Small intestine (tissue), 7 donors: ENCODE data around the gene INPP4B. TPM values are rescaled to one million over a fixed set of nuclear protein-coding genes. Genes with fewer than 3 reads are reported as not detected.
"Not testable (repeated sequence)": the region's sequence is repeated elsewhere in the genome, so short reads cannot be mapped to it uniquely, and the experiment has no call there.

ENCODE experiments used
- DNase-seq, 2 donors: peaks; one replicate each; pipeline versions ENCODE4 v3.0.0 to v3.0.0-alpha.2; 2013
- FAIRE-seq: peaks from 2 replicates; lab custom pipeline; 2012; peaks lifted over from hg19 to GRCh38; lab: Jason Lieb, UNC
- H3K27ac ChIP-seq, 3 donors: one replicate each; pipeline ENCODE4 v1.5.1; 2013; ENCODE audit warnings: low read length in 2 of 3, mild to moderate bottlenecking in 2 of 3, control low read depth in 1 of 3, inconsistent platforms in 1 of 3, low read depth in 1 of 3, moderate library complexity in 1 of 3
- H3K27me3 ChIP-seq, 3 donors: one replicate each; pipeline ENCODE4 v1.6.1; 2013; ENCODE audit warnings: low read length in 3 of 3, inconsistent platforms in 1 of 3; ENCODE audit not compliant: control insufficient read depth in 3 of 3, insufficient read depth in 3 of 3
- H3K36me3 ChIP-seq, 3 donors: one replicate each; pipeline ENCODE4 v1.6.1; 2013; ENCODE audit warnings: low read length in 3 of 3, inconsistent platforms in 1 of 3, low read depth in 1 of 3, mild to moderate bottlenecking in 1 of 3, moderate library complexity in 1 of 3; ENCODE audit not compliant: control insufficient read depth in 3 of 3, insufficient read depth in 2 of 3
- H3K4me1 ChIP-seq, 3 donors: one replicate each; pipeline ENCODE4 v1.6.1; 2013; ENCODE audit warnings: low read length in 2 of 3, inconsistent platforms in 1 of 3, low read depth in 1 of 3, mild to moderate bottlenecking in 1 of 3, moderate library complexity in 1 of 3; ENCODE audit not compliant: control insufficient read depth in 3 of 3, insufficient read depth in 2 of 3
- H3K4me3 ChIP-seq, 3 donors: one replicate each; pipeline ENCODE4 v1.5.1; 2013; ENCODE audit warnings: low read length in 3 of 3, control low read depth in 1 of 3, inconsistent platforms in 1 of 3, low read depth in 1 of 3, mild to moderate bottlenecking in 1 of 3, moderate library complexity in 1 of 3
- H3K9me3 ChIP-seq, 2 donors: one replicate each; pipeline ENCODE4 v1.6.1; 2013; ENCODE audit warnings: low read depth in 1 of 2, low read length in 1 of 2; ENCODE audit not compliant: control insufficient read depth in 2 of 2, insufficient read depth in 1 of 2
- WGBS, 3 donors: extraction: QIAGEN DNeasy Blood & Tissue Kit; methylation state at CpG; one replicate each; pipeline ENCODE4 v1.1.7; 2013; 5-methylcytosine and 5-hydroxymethylcytosine counted together
- polyA plus RNA-seq, 4 donors: library from polyadenylated mRNA; stranded (reverse) in 3 of 4; unstranded in 1 of 4; fragments of 200-250 nt in 3 of 4; fragments of 120-200 nt in 1 of 4; gene quantifications; one replicate each; pipeline versions ENCODE4 v1.2.1 to v1.2.3, GENCODE V29; 2013
- donor health status: healthy with polysubstance abuse.
- donor health status: control.
- donor health status: control.
- donor health status: Bipolar disorder and iron deficiency.
- donor health status: healthy.

Gene INPP4B
- polyA plus RNA-seq, 4 donors = 2.7 to 6.6 (median 4.2) TPM

- no peak overlapping the region for H3K4me3 ChIP-seq
- FAIRE-seq (no peak), DNase-seq (no peak)
- no peaks in the 10 kb centered on the region for H3K9me3 ChIP-seq
- no peaks in the 10 kb centered on the region for H3K4me1 ChIP-seq
- H3K27ac ChIP-seq = no peak overlapping the region
- 67 to 96% (median 86%) methylated on average over 4 of the region's 4 CpGs for WGBS, 3 donors
- no peaks in the 10 kb centered on the region for H3K36me3 ChIP-seq
- no peaks in the 10 kb centered on the region for H3K27me3 ChIP-seq
Observed at GRCh38 chr4:142088906-142089305, 757.2 kb downstream of the INPP4B start.

DNA sequence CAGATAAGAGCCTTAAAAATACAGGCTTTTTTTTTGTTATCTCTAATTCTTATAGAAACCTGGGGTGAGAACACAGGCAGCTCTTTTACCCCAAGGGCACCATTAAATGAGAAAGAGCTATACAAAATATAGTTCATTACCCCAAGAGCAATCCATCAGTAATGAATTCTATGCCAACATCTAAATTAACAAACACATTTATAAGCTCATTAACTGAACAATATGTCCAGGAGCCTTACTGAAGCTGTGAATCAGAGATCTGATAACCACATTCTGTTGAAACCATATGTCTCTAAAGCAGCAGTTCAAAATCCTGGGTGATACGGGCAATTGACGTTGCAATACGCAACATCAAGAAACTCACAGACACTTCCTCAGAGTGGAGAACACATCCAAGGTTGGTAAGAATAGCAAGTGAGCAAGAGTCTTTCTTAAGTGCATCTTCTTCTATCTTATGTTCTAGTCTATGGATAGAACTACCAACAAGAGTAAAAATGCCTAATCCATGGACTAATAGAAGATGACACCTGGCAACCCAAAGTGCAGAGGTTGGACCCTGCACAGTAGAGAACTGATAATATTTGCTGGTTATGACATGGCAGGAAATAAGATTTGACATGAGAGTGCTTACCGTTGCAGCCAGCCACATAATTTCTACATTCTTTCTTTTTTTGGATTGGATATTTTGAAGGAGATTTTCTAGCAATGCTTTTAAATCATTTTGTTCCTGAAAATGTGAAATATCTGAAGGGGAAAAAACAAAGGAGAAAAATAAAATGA is 760.4 kb downstream of the INPP4B start:
- no peak for DNase-seq
- no peak overlapping the region for H3K4me3 ChIP-seq
- H3K9me3 ChIP-seq = no peaks in the 10 kb centered on the region
- FAIRE-seq = no peak
- no peaks in the 10 kb centered on the region for H3K27me3 ChIP-seq
- H3K27ac ChIP-seq = no peak overlapping the region
- WGBS, 3 donors = 81 to 95% (median 90%) methylated on average over 4 of the region's 4 CpGs
- H3K4me1 ChIP-seq = no peaks in the 10 kb centered on the region
- peaks cover 0 to 2% (median 2%) of the 10 kb centered on the region in 3 donors for H3K36me3 ChIP-seq

DNA sequence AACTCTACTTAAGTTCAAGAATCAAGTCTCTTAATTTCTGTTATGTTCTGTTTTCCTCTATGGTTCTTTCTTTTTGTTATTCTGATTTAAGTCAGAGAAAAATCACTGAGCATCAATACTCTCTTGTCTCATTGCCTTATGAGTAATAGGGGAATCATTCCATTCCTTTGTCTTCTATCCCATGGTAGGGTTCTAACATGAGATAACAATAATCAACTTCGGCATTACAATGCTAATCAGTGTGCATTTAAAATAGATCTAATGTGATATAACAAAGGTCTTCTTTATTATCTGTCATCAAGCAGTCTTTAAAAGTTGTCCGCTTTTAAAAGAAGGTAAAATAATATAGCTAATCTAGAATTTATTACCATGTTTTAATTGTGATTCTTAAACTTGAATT is 762.8 kb downstream of the INPP4B start:
- Histone ChIP-seq H3K4me1 (no peaks in the 10 kb centered on the region), H3K4me3 (no peak overlapping the region), H3K27ac (no peak overlapping the region), H3K9me3 (no peaks in the 10 kb centered on the region), H3K27me3 (no peaks in the 10 kb centered on the region), H3K36me3 (peaks cover 0 to 2% (median 2%) of the 10 kb centered on the region in 3 donors)
- WGBS, 3 donors = 83 to 92% (median 85%) methylated on average over 2 of the region's 2 CpGs
- peak; percentile 88 for FAIRE-seq
- no peak for DNase-seq

DNA sequence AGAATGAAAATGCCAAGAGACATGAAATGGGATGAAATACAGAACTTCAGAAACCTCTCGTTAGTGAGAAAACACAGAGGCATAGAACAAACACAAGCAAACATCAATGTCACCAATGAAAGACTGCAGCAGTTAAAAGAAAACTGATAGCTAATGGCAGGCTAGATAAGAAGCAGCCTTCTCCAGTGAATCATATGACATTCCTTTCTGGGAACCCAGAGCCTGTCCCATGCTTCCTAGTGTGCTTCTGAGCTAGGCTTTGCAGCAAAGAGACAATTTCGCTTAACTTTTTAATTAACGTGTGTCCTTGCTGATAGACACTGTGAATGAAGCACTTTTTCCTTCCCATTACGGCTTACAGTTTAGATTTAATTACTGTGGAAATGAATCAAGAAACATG is 765.1 kb downstream of the INPP4B start:
- FAIRE-seq (no peak), DNase-seq (no peak)
- Histone ChIP-seq H3K27ac (no peak overlapping the region), H3K4me3 (no peak overlapping the region), H3K9me3 (no peaks in the 10 kb centered on the region), H3K4me1 (no peaks in the 10 kb centered on the region), H3K27me3 (no peaks in the 10 kb centered on the region), H3K36me3 (peaks cover 0 to 2% (median 2%) of the 10 kb centered on the region in 3 donors)
- WGBS, 3 donors = 75 to 89% (median 87%) methylated on average over 4 of the region's 4 CpGs

DNA sequence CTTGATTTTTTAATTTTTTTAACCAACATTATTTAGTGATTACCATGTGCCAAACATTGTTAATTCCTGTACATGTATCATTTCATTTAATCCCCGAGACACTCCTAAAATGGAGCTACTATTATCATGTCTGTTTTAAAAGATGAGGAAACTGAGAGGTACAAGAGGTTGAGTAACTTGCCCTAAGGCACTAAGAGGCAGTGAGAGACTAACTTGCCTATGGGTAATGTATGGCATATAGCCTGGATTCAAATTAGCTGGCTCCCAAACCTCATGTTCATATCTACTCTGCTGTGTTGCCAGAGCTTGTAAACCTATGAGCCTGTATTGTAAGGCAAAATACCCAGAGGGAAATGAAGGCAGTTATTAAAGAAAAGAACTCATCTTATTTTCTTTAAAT is 766.1 kb downstream of the INPP4B start:
- DNase-seq = no peak
- Histone ChIP-seq H3K27me3 (no peaks in the 10 kb centered on the region), H3K4me1 (no peaks in the 10 kb centered on the region), H3K4me3 (no peak overlapping the region), H3K27ac (no peak overlapping the region), H3K36me3 (peaks cover 0 to 2% (median 2%) of the 10 kb centered on the region in 3 donors), H3K9me3 (no peaks in the 10 kb centered on the region)
- FAIRE-seq = no peak
- 96 to 100% (median 98%) methylated on average over 1 of the region's 1 CpG for WGBS, 3 donors

DNA sequence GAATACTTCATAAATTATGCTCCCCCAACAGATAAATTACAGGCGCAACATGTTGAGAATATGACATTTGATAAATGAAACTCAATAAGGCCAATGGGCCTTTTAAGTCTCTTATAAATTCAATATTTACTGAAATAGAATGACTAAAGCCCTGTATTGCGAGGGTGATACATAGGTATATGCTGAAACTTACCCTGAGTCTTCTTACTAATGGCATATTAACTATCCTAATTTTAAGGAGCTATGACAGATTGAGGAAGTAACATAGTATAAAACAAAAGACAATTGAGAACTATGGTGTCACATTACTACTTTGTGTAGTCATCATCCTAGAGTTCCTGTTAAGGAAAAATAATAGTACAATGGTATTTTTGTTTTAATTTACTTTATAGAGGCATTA is 769.1 kb downstream of the INPP4B start:
- Histone ChIP-seq H3K4me1 (no peaks in the 10 kb centered on the region), H3K27ac (no peak overlapping the region), H3K9me3 (no peaks in the 10 kb centered on the region), H3K27me3 (no peaks in the 10 kb centered on the region), H3K4me3 (no peak overlapping the region), H3K36me3 (peaks cover 0 to 2% (median 0%) of the 10 kb centered on the region in 3 donors)
- WGBS, 3 donors = 46 to 73% (median 51%) methylated on average over 2 of the region's 2 CpGs
- no peak for FAIRE-seq
- DNase-seq = no peak

DNA sequence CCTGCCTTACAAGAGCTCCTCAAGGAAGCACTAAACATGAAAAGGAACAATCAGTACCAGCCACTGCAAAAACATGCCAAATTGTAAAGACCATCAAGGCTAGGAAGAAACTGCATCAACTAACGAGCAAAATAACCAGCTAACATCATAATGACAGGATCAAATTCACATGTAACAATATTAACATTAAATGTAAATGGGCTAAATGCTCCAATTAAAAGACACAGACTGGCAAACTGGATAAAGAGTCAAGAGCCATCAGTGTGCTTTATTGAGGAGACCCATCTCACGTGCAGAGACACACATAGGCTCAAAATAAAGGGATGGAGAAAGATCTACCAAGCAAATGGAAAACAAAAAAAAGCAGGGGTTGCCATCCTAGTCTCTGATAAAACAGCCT is 777.8 kb downstream of the INPP4B start:
- not testable (repeated sequence) for H3K27me3 ChIP-seq, H3K9me3 ChIP-seq, H3K4me3 ChIP-seq, H3K27ac ChIP-seq, H3K4me1 ChIP-seq, FAIRE-seq, H3K36me3 ChIP-seq, DNase-seq
- WGBS, 3 donors = 85 to 94% (median 86%) methylated on average over 1 of the region's 2 CpGs

DNA sequence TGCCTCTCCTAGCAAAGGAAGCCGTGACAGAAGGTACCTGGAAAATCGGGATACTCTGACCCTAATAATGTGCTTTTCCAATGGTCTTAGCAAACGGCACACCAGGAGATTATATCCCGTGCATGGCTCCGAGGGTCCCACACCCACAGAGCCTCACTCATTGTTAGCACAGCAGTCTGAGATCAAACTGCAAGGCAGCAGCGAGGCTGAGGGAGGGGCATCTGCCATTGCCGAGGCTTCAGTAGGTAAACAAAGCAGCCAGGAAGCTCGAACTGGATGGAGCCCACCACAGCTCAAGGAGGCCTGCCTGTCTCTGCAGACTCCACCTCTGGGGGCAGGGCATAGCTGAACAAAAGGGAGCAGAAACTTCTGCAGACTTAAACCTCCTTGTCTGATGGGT is 779.5 kb downstream of the INPP4B start:
- H3K36me3 ChIP-seq, H3K4me1 ChIP-seq, DNase-seq, H3K4me3 ChIP-seq, H3K27ac ChIP-seq, H3K9me3 ChIP-seq, H3K27me3 ChIP-seq, FAIRE-seq: not testable (repeated sequence)
- 93 to 97% (median 93%) methylated on average over 8 of the region's 8 CpGs for WGBS, 3 donors
